Fibroblast of lung (primary cell): ENCODE measurements around the gene DALRD3. TPM values are rescaled to one million over a fixed set of nuclear protein-coding genes. Genes with fewer than 3 reads are reported as not detected.

Experiments
- DNase-seq, 2 donors: peaks; one replicate each; pipeline versions ENCODE4 v3.0.0 to v3.0.0-alpha.2; 2010; ENCODE audit warnings: low read depth in 2 of 2
- H2AFZ ChIP-seq: 2 replicates; pipeline ENCODE4 v1.5.1; 2012; ENCODE audit warnings: low read length, control low read depth, inconsistent platforms
- H3K27ac ChIP-seq: 2 replicates; pipeline ENCODE4 v1.5.1; 2011; ENCODE audit warnings: low read length, control low read depth; ENCODE audit not compliant: insufficient read depth
- H3K27me3 ChIP-seq: 2 replicates; pipeline ENCODE4 v1.5.1; 2011; ENCODE audit warnings: mild to moderate bottlenecking, low read length; ENCODE audit not compliant: control insufficient read depth, insufficient read depth
- H3K36me3 ChIP-seq: 2 replicates; pipeline ENCODE4 v1.5.1; 2011; ENCODE audit warnings: low read length; ENCODE audit not compliant: control insufficient read depth, insufficient read depth
- H3K4me1 ChIP-seq: 2 replicates; pipeline ENCODE4 v1.5.1; 2011; ENCODE audit warnings: low read length; ENCODE audit not compliant: control insufficient read depth, insufficient read depth; ENCODE audit errors: extremely low read depth
- H3K4me2 ChIP-seq: 2 replicates; pipeline ENCODE4 v1.5.1; 2011; ENCODE audit warnings: low read length, control low read depth; ENCODE audit not compliant: insufficient read depth; ENCODE audit errors: extremely low read depth
- H3K4me3 ChIP-seq, 4 experiments: fragments of 200-600 bp in 1 of 4; sonication (generic) in 1 of 4; replicated peaks in 1 of 4; 2 replicates each; pipeline ENCODE4 v1.5.1; 2011 to 2016; ENCODE audit warnings: low read length in 4 of 4, low read depth in 3 of 4, mild to moderate bottlenecking in 3 of 4, control low read depth in 2 of 4, inconsistent platforms in 1 of 4, mixed read lengths in 1 of 4; ENCODE audit not compliant: insufficient read depth in 1 of 4; ENCODE audit errors: control extremely low read depth in 1 of 4
- H3K79me2 ChIP-seq: 2 replicates; pipeline ENCODE4 v1.5.1; 2012; ENCODE audit warnings: mild to moderate bottlenecking, low read length, inconsistent platforms; ENCODE audit not compliant: control insufficient read depth, insufficient read depth
- H3K9ac ChIP-seq: 2 replicates; pipeline ENCODE4 v1.5.1; 2011; ENCODE audit warnings: mild to moderate bottlenecking, low read length, control low read depth; ENCODE audit not compliant: insufficient read depth
- H3K9me3 ChIP-seq: 2 replicates; pipeline ENCODE4 v1.5.1; 2012; ENCODE audit warnings: low read depth, low read length; ENCODE audit not compliant: control insufficient read depth, insufficient read depth
- H4K20me1 ChIP-seq: 2 replicates; pipeline ENCODE4 v1.5.1; 2011; ENCODE audit warnings: low read length; ENCODE audit not compliant: control insufficient read depth, insufficient read depth; ENCODE audit errors: extremely low read depth
- CTCF ChIP-seq, 2 donors: IDR thresholded peaks in 1 of 2; conservative IDR thresholded peaks in 1 of 2; 1 replicate in 1 of 2; 2 replicates in 1 of 2; pipeline ENCODE4 v1.5.1; 2011 to 2012; ENCODE audit warnings: low read length in 2 of 2, control low read depth in 1 of 2, inconsistent platforms in 1 of 2, low read depth in 1 of 2, mild to moderate bottlenecking in 1 of 2
- EZH2 ChIP-seq: IDR thresholded peaks from 2 replicates; pipeline ENCODE4 v1.5.1; 2012; ENCODE audit warnings: low read length, control low read depth, mild to moderate bottlenecking; ENCODE audit errors: missing control alignments
- polyA plus RNA-seq, 2 donors: library from polyadenylated mRNA; depleted of rRNA in 1 of 2; stranded (reverse) in 1 of 2; unstranded in 1 of 2; fragments of >200 nt; gene quantifications; 2 replicates each; pipeline ENCODE4 v1.2.1, GENCODE V29; 2011 to 2012; ENCODE audit warnings: missing spikeins in 1 of 2
- total RNA-seq: library from RNA; depleted of rRNA; stranded (reverse); fragments of >200 nt; gene quantifications from 2 replicates; pipeline ENCODE4 v1.2.1, GENCODE V29; 2014

Gene DALRD3
- total and polyA plus RNA-seq, 2 donors (not counting 1 experiment from before 2014, with no cell fraction given): 40.2 to 70.2 TPM

DNA sequence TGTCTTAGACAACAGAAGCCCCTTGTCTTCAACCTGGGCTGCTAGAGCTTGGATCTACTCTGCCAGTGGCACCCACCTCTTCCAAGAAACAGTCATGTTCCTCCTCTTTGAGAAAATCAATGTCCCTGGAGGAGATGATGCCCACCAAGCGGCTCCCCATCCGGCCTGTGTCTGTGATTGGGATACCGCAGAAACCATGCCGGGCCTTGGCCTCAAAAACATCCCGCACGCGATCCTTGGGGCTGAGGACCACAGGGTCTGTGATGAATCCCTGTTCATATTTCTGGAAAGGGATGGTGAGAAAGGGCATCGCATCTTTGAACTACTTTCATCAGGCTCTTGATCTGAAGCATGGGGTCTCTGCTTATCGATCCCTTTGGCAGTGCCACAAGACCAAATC, 9.3 kb upstream of the DALRD3 start:
- DNase-seq: no peak
- H3K4me1 ChIP-seq: peaks cover 9% of the 10 kb centered on the region
- peaks cover 39% of the 10 kb centered on the region for H3K36me3 ChIP-seq
- no peak overlapping the region for H2AFZ ChIP-seq
- H3K9me3 ChIP-seq: no peaks in the 10 kb centered on the region
- peak overlapping the region; percentile 71 for H3K4me2 ChIP-seq
- TF ChIP-seq EZH2 (no peak), CTCF (conservative IDR thresholded peaks at IDR 0.05 in 1 of 2, IDR thresholded peaks at IDR 0.05 in 1 of 2; ENCODE audit: low read depth in 1 of 2, low read length in 2 of 2) (no peak)
- H3K4me3 ChIP-seq: peak overlapping the region in 1 of 4 experiments; percentile 88
- no peaks in the 10 kb centered on the region for H3K27me3 ChIP-seq
- H4K20me1 ChIP-seq: no peaks in the 10 kb centered on the region
- no peak overlapping the region for H3K27ac ChIP-seq
- no peak overlapping the region for H3K9ac ChIP-seq
- H3K79me2 ChIP-seq: peaks cover 44% of the 10 kb centered on the region

GRCh38 chr3:49026536-49026935, 8.2 kb upstream of the DALRD3 start:
- Histone ChIP-seq H3K79me2 (peaks cover 49% of the 10 kb centered on the region), H2AFZ (no peak overlapping the region), H3K4me3 (no peak overlapping the region), H3K27ac (peak overlapping the region; percentile 23), H3K9me3 (no peaks in the 10 kb centered on the region), H3K27me3 (no peaks in the 10 kb centered on the region), H4K20me1 (no peaks in the 10 kb centered on the region), H3K4me2 (no peak overlapping the region), H3K4me1 (peaks cover 9% of the 10 kb centered on the region), H3K36me3 (peaks cover 35% of the 10 kb centered on the region), H3K9ac (no peak overlapping the region)
- no peak for DNase-seq
- TF ChIP-seq CTCF (conservative IDR thresholded peaks at IDR 0.05 in 1 of 2, IDR thresholded peaks at IDR 0.05 in 1 of 2; ENCODE audit: low read depth in 1 of 2, low read length in 2 of 2) (no peak), EZH2 (no peak)

GRCh38 chr3:49025793-49026520, 7.6 kb upstream of the DALRD3 start:
- H3K4me2 ChIP-seq: no peak overlapping the region
- H3K4me1 ChIP-seq: peaks cover 9% of the 10 kb centered on the region
- H3K27ac ChIP-seq: peak overlapping the region; percentile 23
- H3K79me2 ChIP-seq: peaks cover 49% of the 10 kb centered on the region
- H4K20me1 ChIP-seq: no peaks in the 10 kb centered on the region
- no peak for DNase-seq
- H3K36me3 ChIP-seq: peaks cover 35% of the 10 kb centered on the region
- H2AFZ ChIP-seq: no peak overlapping the region
- H3K4me3 ChIP-seq: no peak overlapping the region
- TF ChIP-seq EZH2: no peak
- no peak for TF ChIP-seq CTCF (conservative IDR thresholded peaks at IDR 0.05 in 1 of 2, IDR thresholded peaks at IDR 0.05 in 1 of 2; ENCODE audit: low read depth in 1 of 2, low read length in 2 of 2)
- H3K27me3 ChIP-seq: no peaks in the 10 kb centered on the region
- no peaks in the 10 kb centered on the region for H3K9me3 ChIP-seq
- H3K9ac ChIP-seq: no peak overlapping the region
